GM19193 (cell line): Measurements from ENCODE around the gene KLHL42.

Experiments
- POLR2A ChIP-seq: IDR thresholded peaks from 4 replicates; pipeline ENCODE4 v1.6.1; 2011; ENCODE audit not compliant: insufficient read depth, insufficient read length; ENCODE audit errors: extremely low read depth

The KLHL42 gene

GRCh38 chr12:27801630-27802029 is 21.6 kb downstream of the KLHL42 start:
- TF ChIP-seq POLR2A: no peak

GRCh38 chr12:27802511-27802910 is 22.5 kb downstream of the KLHL42 start:
- no peak for TF ChIP-seq POLR2A

- TF ChIP-seq POLR2A: no peak
These were observed 22.9 kb downstream of the KLHL42 start for GRCh38 chr12:27802936-27803335.

GRCh38 chr12:27805238-27805637 is 25.2 kb downstream of the KLHL42 start:
- no peak for TF ChIP-seq POLR2A

- TF ChIP-seq POLR2A: no peak
These were observed 26.2 kb downstream of the KLHL42 start for GRCh38 chr12:27806259-27806658.

GRCh38 chr12:27807063-27807703 is 27.1 kb downstream of the KLHL42 start:
- TF ChIP-seq POLR2A: no peak

GRCh38 chr12:27808841-27809240 is 28.8 kb downstream of the KLHL42 start:
- no peak for TF ChIP-seq POLR2A

GRCh38 chr12:27810756-27811155 is 30.7 kb downstream of the KLHL42 start:
- TF ChIP-seq POLR2A: no peak

- TF ChIP-seq POLR2A: no peak
These were observed 32.5 kb downstream of the KLHL42 start for GRCh38 chr12:27812502-27812901.

GRCh38 chr12:27814411-27814810 is 34.4 kb downstream of the KLHL42 start:
- no peak for TF ChIP-seq POLR2A

GRCh38 chr12:27814851-27815591 is 35.0 kb downstream of the KLHL42 start:
- TF ChIP-seq POLR2A: no peak

- TF ChIP-seq POLR2A: no peak
These were observed 37.7 kb downstream of the KLHL42 start for GRCh38 chr12:27817766-27818165.

- TF ChIP-seq POLR2A: no peak
These were observed 38.4 kb downstream of the KLHL42 start for GRCh38 chr12:27818401-27818918.

- TF ChIP-seq POLR2A: no peak
These were observed 40.5 kb downstream of the KLHL42 start for GRCh38 chr12:27820564-27820963.

GRCh38 chr12:27821259-27821973 is 41.4 kb downstream of the KLHL42 start:
- TF ChIP-seq POLR2A: no peak

- TF ChIP-seq POLR2A: no peak
These were observed 42.2 kb downstream of the KLHL42 start for GRCh38 chr12:27822076-27822712.

GRCh38 chr12:27823038-27823437 is 43.0 kb downstream of the KLHL42 start:
- TF ChIP-seq POLR2A: no peak
